NT2/D1 (cell line): Measurements from ENCODE around the gene INPP4B.

ENCODE experiments used
- SUZ12 ChIP-seq: IDR thresholded peaks from 2 replicates; pipeline ENCODE4 v1.6.1; 2011; ENCODE audit not compliant: insufficient read length, insufficient read depth; ENCODE audit errors: extremely low read depth
- ZNF274 ChIP-seq: IDR thresholded peaks from 2 replicates; pipeline ENCODE4 v1.6.1; 2011; ENCODE audit warnings: mild to moderate bottlenecking, low read depth, low read length

DNA sequence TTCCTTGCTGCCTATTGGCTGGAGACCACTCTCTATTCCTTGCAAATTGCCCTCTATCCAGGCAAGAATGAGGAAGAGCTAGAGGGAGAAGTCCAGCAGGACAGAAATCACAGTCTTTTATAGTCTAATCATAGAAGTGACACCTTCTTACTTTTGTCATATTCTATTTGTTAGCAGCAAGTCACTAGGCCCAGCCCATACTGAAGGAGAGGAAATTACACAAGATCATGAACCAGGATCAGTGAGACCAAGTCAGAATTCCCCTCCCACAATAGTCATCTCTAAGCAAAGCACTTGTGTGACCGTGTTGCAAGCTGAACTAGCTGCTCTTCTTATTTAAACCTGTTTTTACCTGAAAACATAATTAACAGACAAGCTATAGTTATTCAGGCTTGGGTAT is 317.7 kb downstream of the INPP4B start:
- TF ChIP-seq SUZ12 (no peak), ZNF274 (no peak)
